ENCODE results near the gene EXOC5.

EXOC5 gene

DNA sequence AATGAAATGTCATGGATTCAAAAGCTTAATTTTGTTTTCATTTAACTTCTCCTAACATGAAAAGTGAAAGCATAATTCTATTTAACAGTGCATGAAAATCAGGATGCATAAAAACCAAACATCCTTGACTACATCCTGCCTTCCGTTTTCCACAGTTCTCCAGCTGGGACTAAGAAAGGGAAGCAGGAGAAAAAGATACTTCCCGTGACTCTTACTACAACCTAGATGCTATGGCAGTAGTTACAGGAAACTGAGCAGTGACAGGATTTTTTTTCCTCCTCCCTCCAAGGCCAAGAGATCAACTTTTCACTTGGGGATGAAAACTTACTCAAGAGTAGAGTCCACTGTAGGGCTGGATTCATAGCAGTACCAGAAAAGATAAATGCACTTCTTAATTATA lies 2.6 kb downstream of the EXOC5 start:
- Histone ChIP-seq H3K9me3 (ENCODE audit: control insufficient read depth, insufficient read depth, low read depth, low read length) (no peaks in the 10 kb centered on the region), H3K4me1 (ENCODE audit: control insufficient read depth, insufficient read depth, low read length) (peaks cover 4% of the 10 kb centered on the region), H3K27ac (ENCODE audit: extremely low read depth, low read depth, low read length) (no peak overlapping the region), H3K36me3 (ENCODE audit: control insufficient read depth in 2 of 2, insufficient read depth in 1 of 2, low read length in 2 of 2) (no peaks in the 10 kb centered on the region), H3K4me3 (ENCODE audit: low read depth, low read length) (no peak overlapping the region)
- ChIA-PET CTCF (interaction anchor here (0.8 kb wide), 1 partner anchor 50 kb away, joined by 3 read pairs; no protein-coding TSS in a partner anchor), POLR2A (no interaction called here)
- TF ChIP-seq ZNF768 (tag by site-specific recombination; IDR thresholded peaks at IDR 0.05) (no peak), PRDM1 (tag by site-specific recombination; IDR thresholded peaks at IDR 0.05) (peak; percentile 70), ZNF114 (tag by site-specific recombination; IDR thresholded peaks at IDR 0.05) (no peak)
- TF ChIP-seq, protein P1, sequence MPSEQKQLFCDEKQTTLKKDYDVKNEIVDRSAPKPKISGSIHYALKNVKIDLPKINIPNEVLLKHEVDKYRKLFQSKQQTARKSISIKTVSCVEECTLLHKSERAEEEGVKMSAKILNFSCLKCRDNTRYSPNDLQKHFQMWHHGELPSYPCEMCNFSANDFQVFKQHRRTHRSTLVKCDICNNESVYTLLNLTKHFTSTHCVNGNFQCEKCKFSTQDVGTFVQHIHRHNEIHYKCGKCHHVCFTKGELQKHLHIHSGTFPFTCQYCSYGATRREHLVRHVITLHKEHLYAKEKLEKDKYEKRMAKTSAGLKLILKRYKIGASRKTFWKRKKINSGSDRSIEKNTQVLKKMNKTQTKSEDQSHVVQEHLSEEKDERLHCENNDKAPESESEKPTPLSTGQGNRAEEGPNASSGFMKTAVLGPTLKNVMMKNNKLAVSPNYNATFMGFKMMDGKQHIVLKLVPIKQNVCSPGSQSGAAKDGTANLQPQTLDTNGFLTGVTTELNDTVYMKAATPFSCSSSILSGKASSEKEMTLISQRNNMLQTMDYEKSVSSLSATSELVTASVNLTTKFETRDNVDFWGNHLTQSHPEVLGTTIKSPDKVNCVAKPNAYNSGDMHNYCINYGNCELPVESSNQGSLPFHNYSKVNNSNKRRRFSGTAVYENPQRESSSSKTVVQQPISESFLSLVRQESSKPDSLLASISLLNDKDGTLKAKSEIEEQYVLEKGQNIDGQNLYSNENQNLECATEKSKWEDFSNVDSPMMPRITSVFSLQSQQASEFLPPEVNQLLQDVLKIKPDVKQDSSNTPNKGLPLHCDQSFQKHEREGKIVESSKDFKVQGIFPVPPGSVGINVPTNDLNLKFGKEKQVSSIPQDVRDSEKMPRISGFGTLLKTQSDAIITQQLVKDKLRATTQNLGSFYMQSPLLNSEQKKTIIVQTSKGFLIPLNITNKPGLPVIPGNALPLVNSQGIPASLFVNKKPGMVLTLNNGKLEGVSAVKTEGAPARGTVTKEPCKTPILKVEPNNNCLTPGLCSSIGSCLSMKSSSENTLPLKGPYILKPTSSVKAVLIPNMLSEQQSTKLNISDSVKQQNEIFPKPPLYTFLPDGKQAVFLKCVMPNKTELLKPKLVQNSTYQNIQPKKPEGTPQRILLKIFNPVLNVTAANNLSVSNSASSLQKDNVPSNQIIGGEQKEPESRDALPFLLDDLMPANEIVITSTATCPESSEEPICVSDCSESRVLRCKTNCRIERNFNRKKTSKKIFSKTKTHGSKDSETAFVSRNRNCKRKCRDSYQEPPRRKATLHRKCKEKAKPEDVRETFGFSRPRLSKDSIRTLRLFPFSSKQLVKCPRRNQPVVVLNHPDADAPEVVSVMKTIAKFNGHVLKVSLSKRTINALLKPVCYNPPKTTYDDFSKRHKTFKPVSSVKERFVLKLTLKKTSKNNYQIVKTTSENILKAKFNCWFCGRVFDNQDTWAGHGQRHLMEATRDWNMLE (tag by site-specific recombination; conservative IDR thresholded peaks at IDR 0.05; ENCODE audit: low read depth), result no peak

DNA sequence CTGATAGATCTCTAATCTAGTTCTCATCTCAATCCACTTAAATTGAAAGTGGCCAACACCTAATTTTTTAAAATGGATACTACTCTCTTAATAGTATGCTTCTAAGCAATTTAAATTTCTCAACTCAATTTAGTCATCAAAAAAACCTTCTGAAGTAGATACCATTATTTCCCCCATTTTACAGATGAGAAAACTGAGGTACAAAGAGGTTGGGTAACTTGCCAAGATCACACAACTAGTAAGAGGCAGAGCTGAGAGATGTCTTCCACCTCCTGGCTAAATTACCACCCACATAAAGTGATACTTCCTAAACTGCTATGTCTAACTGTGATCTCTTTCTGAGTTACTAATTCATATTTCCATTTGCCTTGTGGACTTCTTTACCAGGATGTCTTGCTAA lies 6.6 kb downstream of the EXOC5 start:
- H3K4me1 ChIP-seq (ENCODE audit: control insufficient read depth, insufficient read depth, low read length), result peaks cover 7% of the 10 kb centered on the region
- no peak overlapping the region for H3K27ac ChIP-seq (ENCODE audit: extremely low read depth, low read depth, low read length)
- H3K9me3 ChIP-seq (ENCODE audit: control insufficient read depth, insufficient read depth, low read depth, low read length), result no peaks in the 10 kb centered on the region
- no peaks in the 10 kb centered on the region for H3K36me3 ChIP-seq (ENCODE audit: control insufficient read depth in 2 of 2, insufficient read depth in 1 of 2, low read length in 2 of 2)
- no peak for TF ChIP-seq GLI2 (tag by site-specific recombination; IDR thresholded peaks at IDR 0.05; ENCODE audit: borderline replicate concordance, low read depth)
- TF ChIP-seq BCL11B (tag by site-specific recombination; IDR thresholded peaks at IDR 0.05; ENCODE audit: low read depth), result no peak
- TF ChIP-seq, protein P2, sequence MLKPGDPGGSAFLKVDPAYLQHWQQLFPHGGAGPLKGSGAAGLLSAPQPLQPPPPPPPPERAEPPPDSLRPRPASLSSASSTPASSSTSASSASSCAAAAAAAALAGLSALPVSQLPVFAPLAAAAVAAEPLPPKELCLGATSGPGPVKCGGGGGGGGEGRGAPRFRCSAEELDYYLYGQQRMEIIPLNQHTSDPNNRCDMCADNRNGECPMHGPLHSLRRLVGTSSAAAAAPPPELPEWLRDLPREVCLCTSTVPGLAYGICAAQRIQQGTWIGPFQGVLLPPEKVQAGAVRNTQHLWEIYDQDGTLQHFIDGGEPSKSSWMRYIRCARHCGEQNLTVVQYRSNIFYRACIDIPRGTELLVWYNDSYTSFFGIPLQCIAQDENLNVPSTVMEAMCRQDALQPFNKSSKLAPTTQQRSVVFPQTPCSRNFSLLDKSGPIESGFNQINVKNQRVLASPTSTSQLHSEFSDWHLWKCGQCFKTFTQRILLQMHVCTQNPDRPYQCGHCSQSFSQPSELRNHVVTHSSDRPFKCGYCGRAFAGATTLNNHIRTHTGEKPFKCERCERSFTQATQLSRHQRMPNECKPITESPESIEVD (tag by site-specific recombination; IDR thresholded peaks at IDR 0.05), result no peak
- TF ChIP-seq ZNF610 (tag by site-specific recombination; IDR thresholded peaks at IDR 0.05; ENCODE audit: borderline replicate concordance), result no peak
- TF ChIP-seq ZNF274 (IDR thresholded peaks at IDR 0.05; ENCODE audit: low read length), result no peak
- TF ChIP-seq ZNF274 (tag by site-specific recombination; IDR thresholded peaks at IDR 0.05; ENCODE audit: borderline replicate concordance), result no peak
- TF ChIP-seq, protein P3, sequence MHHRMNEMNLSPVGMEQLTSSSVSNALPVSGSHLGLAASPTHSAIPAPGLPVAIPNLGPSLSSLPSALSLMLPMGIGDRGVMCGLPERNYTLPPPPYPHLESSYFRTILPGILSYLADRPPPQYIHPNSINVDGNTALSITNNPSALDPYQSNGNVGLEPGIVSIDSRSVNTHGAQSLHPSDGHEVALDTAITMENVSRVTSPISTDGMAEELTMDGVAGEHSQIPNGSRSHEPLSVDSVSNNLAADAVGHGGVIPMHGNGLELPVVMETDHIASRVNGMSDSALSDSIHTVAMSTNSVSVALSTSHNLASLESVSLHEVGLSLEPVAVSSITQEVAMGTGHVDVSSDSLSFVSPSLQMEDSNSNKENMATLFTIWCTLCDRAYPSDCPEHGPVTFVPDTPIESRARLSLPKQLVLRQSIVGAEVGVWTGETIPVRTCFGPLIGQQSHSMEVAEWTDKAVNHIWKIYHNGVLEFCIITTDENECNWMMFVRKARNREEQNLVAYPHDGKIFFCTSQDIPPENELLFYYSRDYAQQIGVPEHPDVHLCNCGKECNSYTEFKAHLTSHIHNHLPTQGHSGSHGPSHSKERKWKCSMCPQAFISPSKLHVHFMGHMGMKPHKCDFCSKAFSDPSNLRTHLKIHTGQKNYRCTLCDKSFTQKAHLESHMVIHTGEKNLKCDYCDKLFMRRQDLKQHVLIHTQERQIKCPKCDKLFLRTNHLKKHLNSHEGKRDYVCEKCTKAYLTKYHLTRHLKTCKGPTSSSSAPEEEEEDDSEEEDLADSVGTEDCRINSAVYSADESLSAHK (tag by site-specific recombination; IDR thresholded peaks at IDR 0.05), result no peak
- TF ChIP-seq ZNF433 (tag by site-specific recombination; IDR thresholded peaks at IDR 0.05; ENCODE audit: low read depth), result no peak
- TF ChIP-seq, protein P4, sequence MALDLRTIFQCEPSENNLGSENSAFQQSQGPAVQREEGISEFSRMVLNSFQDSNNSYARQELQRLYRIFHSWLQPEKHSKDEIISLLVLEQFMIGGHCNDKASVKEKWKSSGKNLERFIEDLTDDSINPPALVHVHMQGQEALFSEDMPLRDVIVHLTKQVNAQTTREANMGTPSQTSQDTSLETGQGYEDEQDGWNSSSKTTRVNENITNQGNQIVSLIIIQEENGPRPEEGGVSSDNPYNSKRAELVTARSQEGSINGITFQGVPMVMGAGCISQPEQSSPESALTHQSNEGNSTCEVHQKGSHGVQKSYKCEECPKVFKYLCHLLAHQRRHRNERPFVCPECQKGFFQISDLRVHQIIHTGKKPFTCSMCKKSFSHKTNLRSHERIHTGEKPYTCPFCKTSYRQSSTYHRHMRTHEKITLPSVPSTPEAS (tag by site-specific recombination; IDR thresholded peaks at IDR 0.05), result no peak
- ChIA-PET CTCF (no interaction called here), POLR2A (no interaction called here)
- H3K4me3 ChIP-seq (ENCODE audit: low read depth, low read length), result no peak overlapping the region

Data from HEK293 (cell line).